ENCODE results near the gene RUNX1. TPM values are rescaled to one million over a fixed set of nuclear protein-coding genes. Genes with fewer than 3 reads are reported as not detected.

RUNX1 gene
- total and polyA plus RNA-seq, 7 donors = 8.7 to 230 (median 30.1) TPM

DNA sequence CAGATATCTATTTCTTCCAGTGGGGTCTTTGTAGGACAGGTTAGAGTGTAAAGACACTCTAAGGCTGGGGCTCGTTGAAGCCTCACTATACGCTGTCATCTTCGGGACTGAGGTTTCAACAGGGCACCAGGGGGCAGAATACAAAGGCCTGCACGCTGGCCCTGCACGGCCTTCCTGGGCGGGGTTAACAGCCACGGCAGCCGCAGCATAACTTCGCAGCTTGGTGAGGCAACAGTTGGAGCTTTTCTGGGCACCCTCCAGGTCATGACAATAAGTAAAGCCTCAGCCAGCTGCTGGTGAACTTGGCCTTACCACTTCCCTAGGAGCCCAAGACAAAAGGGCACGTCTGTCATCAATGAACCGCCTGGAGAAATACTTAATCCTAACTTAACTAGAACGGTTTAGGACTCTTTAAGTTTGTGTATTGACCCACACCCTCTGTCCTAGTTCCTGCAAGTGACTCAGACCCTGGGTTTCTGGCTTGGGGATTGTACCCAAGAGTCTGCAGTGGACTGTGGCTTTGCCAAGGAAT lies 2.3 kb upstream of the RUNX1 start:
- Histone ChIP-seq H3K27ac (peak overlapping the region; percentile 96), H3K27me3 (ENCODE audit: insufficient read depth in 3 of 3, low read length in 2 of 3) (no peaks in the 10 kb centered on the region), H3K4me1 (peaks cover 39% of the 10 kb centered on the region), H3K4me3 (peak overlapping the region; percentile 41), H3K36me3 (ENCODE audit: insufficient read depth in 1 of 2, low read depth in 1 of 2) (peaks cover 0 to 9% of the 10 kb centered on the region in 2 donors), H3K9me3 (no peaks in the 10 kb centered on the region)
- peak; percentile 88 to 94 for DNase-seq
- WGBS, 3 donors = 3 to 10% (median 10%) methylated on average over 12 of the region's 12 CpGs
- intact Hi-C loops (cut with DNase I) = loop anchor here (1.0 to 10.0 kb wide), 7 partner anchors 141 to 349 kb away; no protein-coding TSS in a partner anchor
- ATAC-seq = peak; percentile 75 to 86 (median 80)
- TF ChIP-seq, protein P1, sequence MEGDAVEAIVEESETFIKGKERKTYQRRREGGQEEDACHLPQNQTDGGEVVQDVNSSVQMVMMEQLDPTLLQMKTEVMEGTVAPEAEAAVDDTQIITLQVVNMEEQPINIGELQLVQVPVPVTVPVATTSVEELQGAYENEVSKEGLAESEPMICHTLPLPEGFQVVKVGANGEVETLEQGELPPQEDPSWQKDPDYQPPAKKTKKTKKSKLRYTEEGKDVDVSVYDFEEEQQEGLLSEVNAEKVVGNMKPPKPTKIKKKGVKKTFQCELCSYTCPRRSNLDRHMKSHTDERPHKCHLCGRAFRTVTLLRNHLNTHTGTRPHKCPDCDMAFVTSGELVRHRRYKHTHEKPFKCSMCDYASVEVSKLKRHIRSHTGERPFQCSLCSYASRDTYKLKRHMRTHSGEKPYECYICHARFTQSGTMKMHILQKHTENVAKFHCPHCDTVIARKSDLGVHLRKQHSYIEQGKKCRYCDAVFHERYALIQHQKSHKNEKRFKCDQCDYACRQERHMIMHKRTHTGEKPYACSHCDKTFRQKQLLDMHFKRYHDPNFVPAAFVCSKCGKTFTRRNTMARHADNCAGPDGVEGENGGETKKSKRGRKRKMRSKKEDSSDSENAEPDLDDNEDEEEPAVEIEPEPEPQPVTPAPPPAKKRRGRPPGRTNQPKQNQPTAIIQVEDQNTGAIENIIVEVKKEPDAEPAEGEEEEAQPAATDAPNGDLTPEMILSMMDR (IDR thresholded peaks at IDR 0.05) = peak; percentile 71

DNA sequence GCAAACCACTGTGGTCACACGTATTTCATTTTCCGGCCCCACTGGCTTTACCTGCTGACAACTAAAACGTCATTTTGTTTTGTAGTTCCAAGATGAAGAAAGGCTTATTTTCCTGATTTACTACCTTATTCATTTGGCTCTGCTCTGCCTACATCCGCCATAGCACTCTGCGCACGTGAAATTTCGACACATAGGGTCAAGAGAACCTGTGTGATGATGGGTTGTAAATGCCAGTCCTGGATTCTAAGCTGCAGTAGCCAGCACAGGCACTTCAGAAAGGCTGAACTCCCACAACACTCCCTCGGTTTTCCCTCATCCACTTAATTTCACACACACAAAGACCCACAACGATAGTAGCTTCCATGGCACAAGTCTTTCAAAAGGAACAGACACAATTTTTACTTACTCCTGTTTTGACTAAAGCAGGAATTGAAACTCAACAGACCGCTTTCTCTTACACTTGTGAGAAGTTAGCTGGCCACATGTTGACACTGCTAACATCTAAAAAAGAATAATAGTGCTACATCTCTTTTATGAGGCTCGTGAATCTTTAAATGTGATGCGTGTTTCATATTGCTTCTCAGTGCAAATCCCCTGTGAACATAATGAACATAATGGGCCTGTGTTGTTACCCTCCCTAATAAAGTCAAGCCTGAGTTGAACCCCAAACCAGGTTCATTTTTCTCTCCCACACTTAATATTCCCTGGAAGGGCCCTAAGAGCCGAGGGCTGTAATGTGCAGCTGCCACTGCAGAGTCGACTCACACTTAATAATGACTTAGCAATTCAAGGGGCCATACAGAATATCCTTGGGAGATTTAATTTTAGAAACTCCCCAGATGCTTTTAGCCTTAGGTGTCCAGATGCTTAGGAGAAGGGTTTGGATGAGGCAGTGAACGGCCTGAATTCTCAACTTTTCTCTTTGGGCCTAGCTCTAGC lies 1.5 kb upstream of the RUNX1 start:
- WGBS, 3 donors = 74 to 79% (median 77%) methylated on average over 15 of the region's 15 CpGs
- peak overlapping the region; percentile 96 for H3K27ac ChIP-seq
- TF ChIP-seq, protein P1 (IDR thresholded peaks at IDR 0.05) = no peak
- no peaks in the 10 kb centered on the region for H3K27me3 ChIP-seq (ENCODE audit: insufficient read depth in 3 of 3, low read length in 2 of 3)
- H3K36me3 ChIP-seq (ENCODE audit: insufficient read depth in 1 of 2, low read depth in 1 of 2) = peaks cover 0 to 16% of the 10 kb centered on the region in 2 donors
- H3K4me1 ChIP-seq = peaks cover 44% of the 10 kb centered on the region
- intact Hi-C loops (cut with DNase I) = loop anchor here (1.0 to 10.0 kb wide), 7 partner anchors 142 to 350 kb away; no protein-coding TSS in a partner anchor
- DNase-seq = no peak
- peak; percentile 12 to 51 (median 29) for ATAC-seq
- H3K4me3 ChIP-seq = peak overlapping the region; percentile 41
- no peaks in the 10 kb centered on the region for H3K9me3 ChIP-seq

DNA sequence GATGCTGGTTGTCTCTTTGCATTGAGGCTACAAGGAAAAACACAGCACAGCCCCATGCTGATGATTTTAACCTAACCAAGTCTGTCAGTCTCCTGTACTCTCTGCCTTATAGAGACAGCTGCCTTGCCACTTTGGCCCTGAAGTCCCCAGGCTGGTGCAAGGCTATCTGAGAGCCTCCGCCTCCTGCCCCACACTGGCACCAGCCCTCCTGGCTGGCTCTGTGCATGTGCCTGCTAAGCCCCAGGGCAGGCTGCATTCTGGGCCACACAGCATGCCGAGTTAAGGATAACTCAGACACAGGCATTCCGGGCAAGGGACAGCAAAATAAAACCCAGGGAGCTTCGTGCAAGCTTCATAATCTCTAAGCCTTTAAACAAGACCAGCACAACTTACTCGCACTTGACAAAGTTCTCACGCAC lies 910 bp downstream of the RUNX1 start:
- Histone ChIP-seq H3K4me3 (peak overlapping the region; percentile 80), H3K9me3 (no peaks in the 10 kb centered on the region), H3K4me1 (peaks cover 40% of the 10 kb centered on the region), H3K36me3 (ENCODE audit: insufficient read depth in 1 of 2, low read depth in 1 of 2) (peaks cover 0 to 41% of the 10 kb centered on the region in 2 donors), H3K27me3 (ENCODE audit: insufficient read depth in 3 of 3, low read length in 2 of 3) (no peaks in the 10 kb centered on the region), H3K27ac (peak overlapping the region; percentile 96)
- DNase-seq (peak; percentile 69 to 90), ATAC-seq (peak; percentile 71 to 80 (median 76))
- TF ChIP-seq, protein P1 (IDR thresholded peaks at IDR 0.05) = no peak
- intact Hi-C loops (cut with DNase I) = loop anchor here (2.0 to 10.0 kb wide), 5 partner anchors 156 to 979 kb away; no protein-coding TSS in a partner anchor
- 25 to 34% (median 25%) methylated on average over 6 of the region's 6 CpGs for WGBS, 3 donors

DNA sequence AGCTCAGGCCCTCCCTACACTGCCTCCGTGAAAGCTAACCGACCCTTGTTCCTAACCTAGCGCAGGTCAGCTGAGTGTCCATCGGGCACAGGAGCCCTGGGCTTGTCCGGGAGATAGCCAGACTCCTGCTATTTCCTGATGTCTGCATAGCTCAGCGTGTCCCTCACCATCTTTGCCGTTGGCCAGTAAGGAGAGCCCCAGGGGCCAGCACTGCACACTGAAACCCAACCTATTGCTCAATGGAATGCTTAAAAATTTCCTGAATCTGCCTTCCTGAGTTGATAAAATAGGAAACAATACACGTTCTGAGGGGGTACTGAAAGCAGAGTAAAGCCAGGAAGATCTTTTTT lies 2.2 kb downstream of the RUNX1 start:
- H3K36me3 ChIP-seq (ENCODE audit: insufficient read depth in 1 of 2, low read depth in 1 of 2) = peaks cover 0 to 52% of the 10 kb centered on the region in 2 donors
- DNase-seq (peak; percentile 48 to 55), ATAC-seq (no peak)
- intact Hi-C loops (cut with DNase I) = loop anchor here (5.0 to 10.0 kb wide), 4 partner anchors 155 to 980 kb away; no protein-coding TSS in a partner anchor
- TF ChIP-seq, protein P1 (IDR thresholded peaks at IDR 0.05) = no peak
- 16 to 29% (median 26%) methylated on average over 8 of the region's 8 CpGs for WGBS, 3 donors
- no peaks in the 10 kb centered on the region for H3K9me3 ChIP-seq
- H3K4me3 ChIP-seq = peak overlapping the region; percentile 80
- H3K4me1 ChIP-seq = peaks cover 32% of the 10 kb centered on the region
- H3K27ac ChIP-seq = peak overlapping the region; percentile 96
- H3K27me3 ChIP-seq (ENCODE audit: insufficient read depth in 3 of 3, low read length in 2 of 3) = no peaks in the 10 kb centered on the region

Data from psoas muscle (tissue), 8 donors.